ENCODE measurements around the gene NPTXR.

DNA sequence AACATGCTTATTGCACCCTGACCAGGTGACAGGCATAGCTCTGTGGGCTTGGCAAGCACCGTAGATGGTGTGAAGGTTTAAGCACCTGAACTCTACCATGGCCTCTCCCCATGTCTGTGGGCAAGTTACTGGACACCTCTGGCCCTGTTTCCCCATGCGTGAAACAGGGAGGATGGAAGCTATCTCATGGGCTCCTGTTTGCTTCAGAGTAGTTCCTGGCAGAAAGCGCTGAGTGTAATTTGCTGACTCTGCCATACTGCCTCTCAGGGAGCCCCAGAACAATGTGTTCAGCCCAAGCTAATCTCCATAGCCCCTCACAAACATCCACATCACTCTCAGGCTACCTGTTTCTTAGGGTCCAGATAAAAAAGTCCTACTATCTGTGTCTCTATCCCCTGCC is 25.8 kb upstream of the NPTXR start:
- TF ChIP-seq CTCF (IDR thresholded peaks at IDR 0.05; ENCODE audit: low read depth, low read length, missing input control): no peak
- no peak for TF ChIP-seq ZBTB33 (IDR thresholded peaks at IDR 0.05)
- TF ChIP-seq, protein P1, sequence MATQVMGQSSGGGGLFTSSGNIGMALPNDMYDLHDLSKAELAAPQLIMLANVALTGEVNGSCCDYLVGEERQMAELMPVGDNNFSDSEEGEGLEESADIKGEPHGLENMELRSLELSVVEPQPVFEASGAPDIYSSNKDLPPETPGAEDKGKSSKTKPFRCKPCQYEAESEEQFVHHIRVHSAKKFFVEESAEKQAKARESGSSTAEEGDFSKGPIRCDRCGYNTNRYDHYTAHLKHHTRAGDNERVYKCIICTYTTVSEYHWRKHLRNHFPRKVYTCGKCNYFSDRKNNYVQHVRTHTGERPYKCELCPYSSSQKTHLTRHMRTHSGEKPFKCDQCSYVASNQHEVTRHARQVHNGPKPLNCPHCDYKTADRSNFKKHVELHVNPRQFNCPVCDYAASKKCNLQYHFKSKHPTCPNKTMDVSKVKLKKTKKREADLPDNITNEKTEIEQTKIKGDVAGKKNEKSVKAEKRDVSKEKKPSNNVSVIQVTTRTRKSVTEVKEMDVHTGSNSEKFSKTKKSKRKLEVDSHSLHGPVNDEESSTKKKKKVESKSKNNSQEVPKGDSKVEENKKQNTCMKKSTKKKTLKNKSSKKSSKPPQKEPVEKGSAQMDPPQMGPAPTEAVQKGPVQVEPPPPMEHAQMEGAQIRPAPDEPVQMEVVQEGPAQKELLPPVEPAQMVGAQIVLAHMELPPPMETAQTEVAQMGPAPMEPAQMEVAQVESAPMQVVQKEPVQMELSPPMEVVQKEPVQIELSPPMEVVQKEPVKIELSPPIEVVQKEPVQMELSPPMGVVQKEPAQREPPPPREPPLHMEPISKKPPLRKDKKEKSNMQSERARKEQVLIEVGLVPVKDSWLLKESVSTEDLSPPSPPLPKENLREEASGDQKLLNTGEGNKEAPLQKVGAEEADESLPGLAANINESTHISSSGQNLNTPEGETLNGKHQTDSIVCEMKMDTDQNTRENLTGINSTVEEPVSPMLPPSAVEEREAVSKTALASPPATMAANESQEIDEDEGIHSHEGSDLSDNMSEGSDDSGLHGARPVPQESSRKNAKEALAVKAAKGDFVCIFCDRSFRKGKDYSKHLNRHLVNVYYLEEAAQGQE (IDR thresholded peaks at IDR 0.05): no peak
- no peak for TF ChIP-seq MAX (IDR thresholded peaks at IDR 0.05)
- no peak for TF ChIP-seq SP1 (IDR thresholded peaks at IDR 0.05)
- no peak for TF ChIP-seq EGR1 (IDR thresholded peaks at IDR 0.05; ENCODE audit: low read depth in 2 of 2)
- TF ChIP-seq TAF1 (conservative IDR thresholded peaks at IDR 0.05): no peak
- no peak for TF ChIP-seq FOXA1 (IDR thresholded peaks at IDR 0.05)
- TF ChIP-seq HNF4G (IDR thresholded peaks at IDR 0.05): no peak
- TF ChIP-seq, protein P2, sequence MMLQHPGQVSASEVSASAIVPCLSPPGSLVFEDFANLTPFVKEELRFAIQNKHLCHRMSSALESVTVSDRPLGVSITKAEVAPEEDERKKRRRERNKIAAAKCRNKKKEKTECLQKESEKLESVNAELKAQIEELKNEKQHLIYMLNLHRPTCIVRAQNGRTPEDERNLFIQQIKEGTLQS (IDR thresholded peaks at IDR 0.05): no peak
- TF ChIP-seq RAD21 (IDR thresholded peaks at IDR 0.05): no peak

Data from liver (tissue), 3 donors.